ENCODE results near the gene YWHAH.

Gene YWHAH

DNA sequence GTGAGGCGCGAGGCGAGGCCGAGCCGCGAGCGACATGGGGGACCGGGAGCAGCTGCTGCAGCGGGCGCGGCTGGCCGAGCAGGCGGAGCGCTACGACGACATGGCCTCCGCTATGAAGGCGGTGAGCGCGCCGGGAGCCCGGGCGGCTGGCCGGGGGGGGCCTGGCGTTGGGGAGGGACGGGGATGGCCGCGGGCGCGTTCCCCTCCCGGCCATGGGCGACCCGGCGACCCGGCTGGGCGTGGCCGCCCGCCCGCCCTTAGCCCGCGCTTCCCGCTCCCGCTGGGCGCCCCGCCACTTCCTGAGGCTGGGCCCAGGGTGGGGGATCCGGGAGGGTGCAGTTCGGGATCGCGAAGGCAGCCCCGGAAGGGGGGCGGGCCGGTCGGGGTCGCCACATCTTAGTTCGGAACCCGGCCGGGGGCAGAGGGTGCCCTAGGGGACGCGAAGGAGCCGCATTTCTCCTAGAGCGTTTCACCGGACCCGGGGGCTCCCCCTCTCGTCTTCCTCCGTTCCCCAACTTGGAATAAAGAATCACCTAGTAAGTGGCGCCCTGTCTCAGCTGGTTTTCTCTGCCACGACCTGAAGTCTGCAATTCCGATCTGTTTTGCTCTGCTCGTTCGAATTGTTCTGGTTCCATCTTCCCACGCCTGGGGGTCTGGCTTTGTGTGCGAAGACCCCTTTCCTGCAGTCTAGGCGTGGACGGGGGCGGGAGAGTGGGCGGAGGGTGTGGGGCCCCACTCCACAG, 536 bp downstream of the YWHAH start:
- TF ChIP-seq SNAI2 (CRISPR knock-in tag; IDR thresholded peaks at IDR 0.05): no peak
- TF ChIP-seq ZFP3 (CRISPR knock-in tag; IDR thresholded peaks at IDR 0.05): no peak
- TF ChIP-seq, protein P1, sequence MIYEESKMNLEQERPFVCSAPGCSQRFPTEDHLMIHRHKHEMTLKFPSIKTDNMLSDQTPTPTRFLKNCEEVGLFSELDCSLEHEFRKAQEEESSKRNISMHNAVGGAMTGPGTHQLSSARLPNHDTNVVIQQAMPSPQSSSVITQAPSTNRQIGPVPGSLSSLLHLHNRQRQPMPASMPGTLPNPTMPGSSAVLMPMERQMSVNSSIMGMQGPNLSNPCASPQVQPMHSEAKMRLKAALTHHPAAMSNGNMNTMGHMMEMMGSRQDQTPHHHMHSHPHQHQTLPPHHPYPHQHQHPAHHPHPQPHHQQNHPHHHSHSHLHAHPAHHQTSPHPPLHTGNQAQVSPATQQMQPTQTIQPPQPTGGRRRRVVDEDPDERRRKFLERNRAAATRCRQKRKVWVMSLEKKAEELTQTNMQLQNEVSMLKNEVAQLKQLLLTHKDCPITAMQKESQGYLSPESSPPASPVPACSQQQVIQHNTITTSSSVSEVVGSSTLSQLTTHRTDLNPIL (CRISPR knock-in tag; IDR thresholded peaks at IDR 0.05; ENCODE audit: low read depth): no peak
- no peak for TF ChIP-seq ZFP30 (CRISPR knock-in tag; IDR thresholded peaks at IDR 0.05)
- TF ChIP-seq BACH2 (CRISPR knock-in tag; IDR thresholded peaks at IDR 0.05; ENCODE audit: borderline replicate concordance): no peak
- TF ChIP-seq CSDC2 (CRISPR knock-in tag; IDR thresholded peaks at IDR 0.05): no peak
- TF ChIP-seq, protein P2, sequence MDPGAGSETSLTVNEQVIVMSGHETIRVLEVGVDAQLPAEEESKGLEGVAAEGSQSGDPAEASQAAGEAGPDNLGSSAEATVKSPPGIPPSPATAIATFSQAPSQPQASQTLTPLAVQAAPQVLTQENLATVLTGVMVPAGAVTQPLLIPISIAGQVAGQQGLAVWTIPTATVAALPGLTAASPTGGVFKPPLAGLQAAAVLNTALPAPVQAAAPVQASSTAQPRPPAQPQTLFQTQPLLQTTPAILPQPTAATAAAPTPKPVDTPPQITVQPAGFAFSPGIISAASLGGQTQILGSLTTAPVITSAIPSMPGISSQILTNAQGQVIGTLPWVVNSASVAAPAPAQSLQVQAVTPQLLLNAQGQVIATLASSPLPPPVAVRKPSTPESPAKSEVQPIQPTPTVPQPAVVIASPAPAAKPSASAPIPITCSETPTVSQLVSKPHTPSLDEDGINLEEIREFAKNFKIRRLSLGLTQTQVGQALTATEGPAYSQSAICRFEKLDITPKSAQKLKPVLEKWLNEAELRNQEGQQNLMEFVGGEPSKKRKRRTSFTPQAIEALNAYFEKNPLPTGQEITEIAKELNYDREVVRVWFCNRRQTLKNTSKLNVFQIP (CRISPR knock-in tag; IDR thresholded peaks at IDR 0.05; ENCODE audit: borderline replicate concordance, low read depth): no peak
- no peak for TF ChIP-seq ZNF70 (CRISPR knock-in tag; IDR thresholded peaks at IDR 0.05)
- peak; percentile 13; the same call in 2 of the 3 replicates for ATAC-seq

DNA sequence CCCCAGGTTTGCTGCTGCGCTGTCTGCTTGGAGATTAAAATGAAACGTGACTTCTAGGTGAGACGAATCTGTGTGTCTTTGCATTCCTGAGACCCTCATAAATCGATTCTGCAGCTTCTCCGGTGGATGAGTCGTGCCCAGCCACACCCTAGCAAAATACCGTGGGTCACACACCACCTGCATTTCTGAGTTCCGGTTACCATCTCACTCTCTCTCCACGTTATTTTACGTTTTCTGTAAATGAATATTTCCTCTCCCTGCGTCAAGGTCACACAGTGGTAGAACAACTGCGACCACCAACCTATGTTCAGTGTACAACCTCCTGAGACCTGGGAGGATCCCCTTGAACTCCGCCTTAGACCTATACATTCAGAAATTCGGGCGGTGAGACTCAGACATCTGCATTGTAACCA, 1.1 kb downstream of the YWHAH start:
- TF ChIP-seq BACH2 (CRISPR knock-in tag; IDR thresholded peaks at IDR 0.05; ENCODE audit: borderline replicate concordance) (no peak), ZC3H10 (CRISPR knock-in tag; IDR thresholded peaks at IDR 0.05) (no peak), ISL1 (CRISPR knock-in tag; IDR thresholded peaks at IDR 0.05) (no peak), OSR1 (CRISPR knock-in tag; IDR thresholded peaks at IDR 0.05) (no peak), ZNF70 (CRISPR knock-in tag; IDR thresholded peaks at IDR 0.05) (no peak), TOX (CRISPR knock-in tag; IDR thresholded peaks at IDR 0.05; ENCODE audit: borderline replicate concordance) (no peak), RARB (CRISPR knock-in tag; IDR thresholded peaks at IDR 0.05) (no peak), PPARA (CRISPR knock-in tag; IDR thresholded peaks at IDR 0.05; ENCODE audit: borderline replicate concordance) (no peak), CSDC2 (CRISPR knock-in tag; IDR thresholded peaks at IDR 0.05) (no peak), ARNTL (CRISPR knock-in tag; IDR thresholded peaks at IDR 0.05; ENCODE audit: borderline replicate concordance, low read depth) (no peak), ZFP30 (CRISPR knock-in tag; IDR thresholded peaks at IDR 0.05) (no peak)
- TF ChIP-seq, protein P3, sequence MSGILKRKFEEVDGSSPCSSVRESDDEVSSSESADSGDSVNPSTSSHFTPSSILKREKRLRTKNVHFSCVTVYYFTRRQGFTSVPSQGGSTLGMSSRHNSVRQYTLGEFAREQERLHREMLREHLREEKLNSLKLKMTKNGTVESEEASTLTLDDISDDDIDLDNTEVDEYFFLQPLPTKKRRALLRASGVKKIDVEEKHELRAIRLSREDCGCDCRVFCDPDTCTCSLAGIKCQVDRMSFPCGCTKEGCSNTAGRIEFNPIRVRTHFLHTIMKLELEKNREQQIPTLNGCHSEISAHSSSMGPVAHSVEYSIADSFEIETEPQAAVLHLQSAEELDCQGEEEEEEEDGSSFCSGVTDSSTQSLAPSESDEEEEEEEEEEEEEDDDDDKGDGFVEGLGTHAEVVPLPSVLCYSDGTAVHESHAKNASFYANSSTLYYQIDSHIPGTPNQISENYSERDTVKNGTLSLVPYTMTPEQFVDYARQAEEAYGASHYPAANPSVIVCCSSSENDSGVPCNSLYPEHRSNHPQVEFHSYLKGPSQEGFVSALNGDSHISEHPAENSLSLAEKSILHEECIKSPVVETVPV (CRISPR knock-in tag; IDR thresholded peaks at IDR 0.05): no peak
- TF ChIP-seq, protein P4, sequence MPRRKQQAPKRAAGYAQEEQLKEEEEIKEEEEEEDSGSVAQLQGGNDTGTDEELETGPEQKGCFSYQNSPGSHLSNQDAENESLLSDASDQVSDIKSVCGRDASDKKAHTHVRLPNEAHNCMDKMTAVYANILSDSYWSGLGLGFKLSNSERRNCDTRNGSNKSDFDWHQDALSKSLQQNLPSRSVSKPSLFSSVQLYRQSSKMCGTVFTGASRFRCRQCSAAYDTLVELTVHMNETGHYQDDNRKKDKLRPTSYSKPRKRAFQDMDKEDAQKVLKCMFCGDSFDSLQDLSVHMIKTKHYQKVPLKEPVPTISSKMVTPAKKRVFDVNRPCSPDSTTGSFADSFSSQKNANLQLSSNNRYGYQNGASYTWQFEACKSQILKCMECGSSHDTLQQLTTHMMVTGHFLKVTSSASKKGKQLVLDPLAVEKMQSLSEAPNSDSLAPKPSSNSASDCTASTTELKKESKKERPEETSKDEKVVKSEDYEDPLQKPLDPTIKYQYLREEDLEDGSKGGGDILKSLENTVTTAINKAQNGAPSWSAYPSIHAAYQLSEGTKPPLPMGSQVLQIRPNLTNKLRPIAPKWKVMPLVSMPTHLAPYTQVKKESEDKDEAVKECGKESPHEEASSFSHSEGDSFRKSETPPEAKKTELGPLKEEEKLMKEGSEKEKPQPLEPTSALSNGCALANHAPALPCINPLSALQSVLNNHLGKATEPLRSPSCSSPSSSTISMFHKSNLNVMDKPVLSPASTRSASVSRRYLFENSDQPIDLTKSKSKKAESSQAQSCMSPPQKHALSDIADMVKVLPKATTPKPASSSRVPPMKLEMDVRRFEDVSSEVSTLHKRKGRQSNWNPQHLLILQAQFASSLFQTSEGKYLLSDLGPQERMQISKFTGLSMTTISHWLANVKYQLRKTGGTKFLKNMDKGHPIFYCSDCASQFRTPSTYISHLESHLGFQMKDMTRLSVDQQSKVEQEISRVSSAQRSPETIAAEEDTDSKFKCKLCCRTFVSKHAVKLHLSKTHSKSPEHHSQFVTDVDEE (CRISPR knock-in tag; IDR thresholded peaks at IDR 0.05): no peak
- TF ChIP-seq, protein P2 (CRISPR knock-in tag; IDR thresholded peaks at IDR 0.05; ENCODE audit: borderline replicate concordance, low read depth): no peak
- ATAC-seq: no peak

DNA sequence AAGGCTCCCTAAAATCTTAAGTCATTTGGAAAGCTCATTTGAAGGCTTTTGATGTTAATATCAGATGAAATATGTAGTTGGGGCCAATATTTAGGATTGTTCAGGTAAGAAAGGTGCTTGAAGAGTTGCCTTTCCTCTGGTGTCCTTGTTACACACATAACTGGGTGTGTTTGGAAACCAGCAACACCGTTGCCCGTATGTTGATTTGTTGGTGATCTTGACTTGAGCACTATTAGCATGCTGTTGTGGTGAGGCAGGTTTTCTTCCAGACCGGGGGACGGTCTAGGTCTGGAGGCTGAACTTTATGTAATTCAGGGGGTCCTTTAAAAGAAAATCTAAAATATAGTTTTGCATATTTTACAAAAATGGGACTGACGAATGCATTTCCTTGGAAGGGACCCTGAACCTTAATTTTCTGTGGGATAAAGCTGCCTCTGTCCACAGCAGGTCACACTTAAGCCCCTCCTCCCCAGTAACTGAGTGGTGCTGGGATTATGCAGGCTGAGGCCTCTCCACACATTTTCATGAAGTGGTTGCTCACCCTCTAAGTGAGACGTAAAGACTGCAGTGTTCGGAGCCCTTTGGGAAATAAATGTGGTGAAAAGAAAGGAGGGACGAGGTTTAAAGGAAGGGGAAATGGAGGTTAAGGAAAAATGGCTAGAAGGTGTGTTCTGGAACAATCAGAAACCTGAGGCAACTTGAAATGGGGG, 1.8 kb downstream of the YWHAH start:
- ATAC-seq: no peak
- TF ChIP-seq, protein P4 (CRISPR knock-in tag; IDR thresholded peaks at IDR 0.05): no peak
- TF ChIP-seq, protein P2 (CRISPR knock-in tag; IDR thresholded peaks at IDR 0.05; ENCODE audit: borderline replicate concordance, low read depth): no peak
- TF ChIP-seq ESRRG (CRISPR knock-in tag; IDR thresholded peaks at IDR 0.05) (no peak), BACH2 (CRISPR knock-in tag; IDR thresholded peaks at IDR 0.05; ENCODE audit: borderline replicate concordance) (no peak), ZFP3 (CRISPR knock-in tag; IDR thresholded peaks at IDR 0.05) (no peak), GLIS3 (CRISPR knock-in tag; IDR thresholded peaks at IDR 0.05) (no peak), RARB (CRISPR knock-in tag; IDR thresholded peaks at IDR 0.05) (no peak), ISL1 (CRISPR knock-in tag; IDR thresholded peaks at IDR 0.05) (no peak)

Data from SK-N-SH treated with all-trans-retinoic acid at 6 μM for 48 hours (cell line).